SK-N-SH treated with all-trans-retinoic acid at 6 μM for 48 hours (cell line): ENCODE data around the gene BRPF3.

Experiments used
- ATAC-seq: fragments of 200-7000 bp; cut with Tn5 transposase; 3 replicates; pipeline ENCODE4 v1.9.1; 2020; ENCODE audit warnings: mild to moderate bottlenecking, moderate library complexity
- ARNTL ChIP-seq: fragments of 450-650 bp; formaldehyde crosslinking; IDR thresholded peaks from 2 replicates; pipeline ENCODE4 v1.5.0; 2020; ENCODE audit warnings: low read depth, mild to moderate bottlenecking, moderate library complexity, borderline replicate concordance
- CREB5 ChIP-seq: fragments of 250-450 bp; sonication (Bioruptor Pico); IDR thresholded peaks from 2 replicates; pipeline ENCODE4 v1.5.1; 2020; ENCODE audit warnings: low read depth, mild to moderate bottlenecking, moderate library complexity
- CSDC2 ChIP-seq: fragments of 250-450 bp; sonication (Bioruptor Pico); IDR thresholded peaks from 2 replicates; pipeline ENCODE4 v1.5.0; 2020; ENCODE audit warnings: mild to moderate bottlenecking, moderate library complexity
- CSRNP3 ChIP-seq: fragments of 250-450 bp; sonication (Bioruptor Pico); IDR thresholded peaks from 2 replicates; pipeline ENCODE4 v1.5.1; 2021; ENCODE audit warnings: mild to moderate bottlenecking, moderate library complexity
- GLIS3 ChIP-seq: fragments of 250-450 bp; sonication (Bioruptor Pico); IDR thresholded peaks from 2 replicates; pipeline ENCODE4 v1.5.0; 2020; ENCODE audit warnings: mild to moderate bottlenecking, moderate library complexity
- ISL1 ChIP-seq: fragments of 250-450 bp; sonication (Bioruptor Pico); IDR thresholded peaks from 2 replicates; pipeline ENCODE4 v2.1.2; 2022; ENCODE audit warnings: mild to moderate bottlenecking, moderate library complexity
- OSR1 ChIP-seq: fragments of 250-450 bp; sonication (Bioruptor Pico); IDR thresholded peaks from 2 replicates; pipeline ENCODE4 v1.8.0; 2022; ENCODE audit warnings: moderate library complexity, mild to moderate bottlenecking, inconsistent platforms
- PATZ1 ChIP-seq: fragments of 250-450 bp; sonication (Bioruptor Pico); IDR thresholded peaks from 2 replicates; pipeline ENCODE4 v1.8.0; 2020; ENCODE audit warnings: mild to moderate bottlenecking, moderate library complexity, borderline replicate concordance
- POU6F1 ChIP-seq: fragments of 250-450 bp; sonication (Bioruptor Pico); IDR thresholded peaks from 2 replicates; pipeline ENCODE4 v1.8.0; 2021; ENCODE audit warnings: low read depth, mild to moderate bottlenecking, moderate library complexity, borderline replicate concordance
- PPARA ChIP-seq: fragments of 250-450 bp; sonication (Bioruptor Pico); IDR thresholded peaks from 2 replicates; pipeline ENCODE4 v1.5.0; 2020; ENCODE audit warnings: mild to moderate bottlenecking, borderline replicate concordance
- RARB ChIP-seq: fragments of 250-450 bp; sonication (Bioruptor Pico); IDR thresholded peaks from 2 replicates; pipeline ENCODE4 v1.8.0; 2021; ENCODE audit warnings: mild to moderate bottlenecking, moderate library complexity
- SNAI2 ChIP-seq: fragments of 250-450 bp; sonication (Bioruptor Pico); IDR thresholded peaks from 2 replicates; pipeline ENCODE4 v1.5.0; 2020; ENCODE audit warnings: mild to moderate bottlenecking, moderate library complexity
- TCF4 ChIP-seq: fragments of 250-450 bp; sonication (Bioruptor Pico); IDR thresholded peaks from 2 replicates; pipeline ENCODE4 v1.8.0; 2021; ENCODE audit warnings: mild to moderate bottlenecking, moderate library complexity, borderline replicate concordance
- TOX ChIP-seq: fragments of 250-450 bp; sonication (Bioruptor Pico); IDR thresholded peaks from 2 replicates; pipeline ENCODE4 v1.8.0; 2021; ENCODE audit warnings: mild to moderate bottlenecking, moderate library complexity, borderline replicate concordance
- TSHZ2 ChIP-seq: fragments of 250-450 bp; sonication (Bioruptor Pico); IDR thresholded peaks from 2 replicates; pipeline ENCODE4 v1.5.0; 2020; ENCODE audit warnings: mild to moderate bottlenecking, moderate library complexity
- ZC3H10 ChIP-seq: fragments of 250-450 bp; sonication (Bioruptor Pico); IDR thresholded peaks from 2 replicates; pipeline ENCODE4 v1.5.1; 2021; ENCODE audit warnings: mild to moderate bottlenecking, moderate library complexity
- ZFP3 ChIP-seq: fragments of 250-450 bp; sonication (Bioruptor Pico); IDR thresholded peaks from 2 replicates; pipeline ENCODE4 v1.5.0; 2020; ENCODE audit warnings: mild to moderate bottlenecking, moderate library complexity
- ZFP30 ChIP-seq: fragments of 450-650 bp; formaldehyde crosslinking; IDR thresholded peaks from 2 replicates; pipeline ENCODE4 v1.5.0; 2022; ENCODE audit warnings: mild to moderate bottlenecking, moderate library complexity
- ZNF565 ChIP-seq: fragments of 450-650 bp; formaldehyde crosslinking; conservative IDR thresholded peaks from 2 replicates; pipeline ENCODE4 v1.5.0; 2020; ENCODE audit warnings: low read depth, mild to moderate bottlenecking, moderate library complexity
- ZNF70 ChIP-seq: fragments of 450-650 bp; formaldehyde crosslinking; IDR thresholded peaks from 2 replicates; pipeline ENCODE4 v1.5.0; 2020; ENCODE audit warnings: mild to moderate bottlenecking, moderate library complexity
- ZNF8 ChIP-seq: fragments of 450-650 bp; formaldehyde crosslinking; IDR thresholded peaks from 2 replicates; pipeline ENCODE4 v1.5.0; 2020; ENCODE audit warnings: mild to moderate bottlenecking, moderate library complexity

Gene BRPF3

GRCh38 chr6:36235309-36235708, 38.8 kb downstream of the BRPF3 start:
- TF ChIP-seq ISL1, result no peak
- TF ChIP-seq SNAI2 (CRISPR knock-in tag), result no peak
- TF ChIP-seq CSRNP3 (CRISPR knock-in tag), result no peak
- TF ChIP-seq ZFP30 (CRISPR knock-in tag), result no peak
- no peak for TF ChIP-seq TSHZ2 (CRISPR knock-in tag)
- TF ChIP-seq CREB5, result no peak
- no peak for TF ChIP-seq ZNF8 (CRISPR knock-in tag)
- TF ChIP-seq ZNF565 (CRISPR knock-in tag), result no peak
- TF ChIP-seq ZFP3 (CRISPR knock-in tag), result no peak
- TF ChIP-seq TOX (CRISPR knock-in tag), result no peak
- TF ChIP-seq TCF4 (CRISPR knock-in tag), result no peak
- no peak for TF ChIP-seq OSR1 (CRISPR knock-in tag)
- no peak for TF ChIP-seq CSDC2 (CRISPR knock-in tag)
- ATAC-seq, result peak; percentile 25; the same call in 2 of the 3 replicates

- peak; percentile 11; the same call in 2 of the 3 replicates for ATAC-seq
- no peak for TF ChIP-seq SNAI2 (CRISPR knock-in tag)
- TF ChIP-seq ZC3H10 (CRISPR knock-in tag), result no peak
- TF ChIP-seq ZNF8 (CRISPR knock-in tag), result no peak
- TF ChIP-seq OSR1 (CRISPR knock-in tag), result no peak
- TF ChIP-seq CSRNP3 (CRISPR knock-in tag), result no peak
- no peak for TF ChIP-seq PPARA
- TF ChIP-seq ARNTL (CRISPR knock-in tag), result no peak
- TF ChIP-seq ZNF70 (CRISPR knock-in tag), result no peak
- no peak for TF ChIP-seq GLIS3
- TF ChIP-seq CREB5, result no peak
- no peak for TF ChIP-seq PATZ1 (CRISPR knock-in tag)
- no peak for TF ChIP-seq ZFP30 (CRISPR knock-in tag)
- TF ChIP-seq TCF4 (CRISPR knock-in tag), result no peak
- no peak for TF ChIP-seq RARB (CRISPR knock-in tag)
- no peak for TF ChIP-seq ZNF565 (CRISPR knock-in tag)
- no peak for TF ChIP-seq ZFP3 (CRISPR knock-in tag)
- TF ChIP-seq POU6F1, result no peak
These were observed 39.3 kb downstream of the BRPF3 start for GRCh38 chr6:36235862-36236261.
